NK-92 (cell line): Measurements from ENCODE around the gene AP5B1.

Source experiments
- DNase-seq: peaks from one replicate; lab custom pipeline; 2025; ENCODE audit not compliant: unreplicated experiment; lab: John Stamatoyannopoulos, UW

AP5B1 gene, protein sequence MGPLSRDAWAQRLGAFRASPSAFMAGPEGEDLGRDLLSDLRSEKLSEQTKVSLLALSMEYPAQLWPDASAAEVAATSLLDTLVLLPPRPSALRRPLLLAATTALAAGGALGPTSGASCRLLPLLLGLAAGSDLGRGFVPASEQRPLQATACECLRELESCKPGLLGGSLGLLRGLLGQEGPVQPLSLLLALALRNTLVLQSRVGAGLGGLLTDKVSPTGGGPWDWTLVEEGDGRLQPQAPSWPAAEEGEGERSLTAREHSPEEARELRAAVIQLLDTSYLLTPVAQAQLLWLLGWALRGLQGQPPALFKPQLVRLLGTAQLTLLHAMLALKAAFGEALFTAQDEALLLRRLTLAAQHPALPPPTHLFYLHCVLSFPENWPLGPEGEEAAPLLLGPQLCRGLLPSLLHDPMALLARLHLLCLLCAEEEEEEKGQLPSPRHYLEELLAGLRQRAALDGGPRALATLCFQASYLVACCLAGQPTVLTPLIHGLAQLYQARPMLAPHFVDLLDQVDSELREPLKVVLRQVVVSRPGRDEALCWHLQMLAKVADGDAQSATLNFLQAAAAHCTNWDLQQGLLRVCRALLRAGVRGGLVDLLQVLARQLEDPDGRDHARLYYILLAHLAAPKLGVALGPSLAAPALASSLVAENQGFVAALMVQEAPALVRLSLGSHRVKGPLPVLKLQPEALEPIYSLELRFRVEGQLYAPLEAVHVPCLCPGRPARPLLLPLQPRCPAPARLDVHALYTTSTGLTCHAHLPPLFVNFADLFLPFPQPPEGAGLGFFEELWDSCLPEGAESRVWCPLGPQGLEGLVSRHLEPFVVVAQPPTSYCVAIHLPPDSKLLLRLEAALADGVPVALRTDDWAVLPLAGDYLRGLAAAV

DNA sequence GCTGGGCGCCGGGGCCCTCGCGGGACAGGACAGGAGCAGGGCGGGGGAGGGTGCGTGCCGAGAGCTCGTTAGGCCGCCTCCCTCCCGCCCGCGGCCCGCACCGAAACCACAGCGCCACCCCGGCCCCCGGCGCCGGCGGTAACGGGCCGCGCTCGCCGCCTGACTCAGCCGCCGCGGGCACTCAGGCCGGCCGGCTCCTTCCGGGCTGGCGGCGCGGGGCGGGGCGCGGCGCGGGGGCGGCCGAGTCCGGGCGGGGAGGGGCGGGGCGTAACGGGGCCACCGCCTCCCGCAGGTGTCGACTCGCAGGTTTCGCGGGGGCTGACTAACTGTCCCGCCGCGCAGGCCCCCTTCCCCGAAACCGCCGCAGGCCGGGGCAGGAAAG, at the start of gene AP5B1:
TSS of gene AP5B1 (minus strand) at position 207 of the 382 bp plus-strand sequence. CDS start 385 bp downstream, outside the sequence.
- no peak for DNase-seq

DNA sequence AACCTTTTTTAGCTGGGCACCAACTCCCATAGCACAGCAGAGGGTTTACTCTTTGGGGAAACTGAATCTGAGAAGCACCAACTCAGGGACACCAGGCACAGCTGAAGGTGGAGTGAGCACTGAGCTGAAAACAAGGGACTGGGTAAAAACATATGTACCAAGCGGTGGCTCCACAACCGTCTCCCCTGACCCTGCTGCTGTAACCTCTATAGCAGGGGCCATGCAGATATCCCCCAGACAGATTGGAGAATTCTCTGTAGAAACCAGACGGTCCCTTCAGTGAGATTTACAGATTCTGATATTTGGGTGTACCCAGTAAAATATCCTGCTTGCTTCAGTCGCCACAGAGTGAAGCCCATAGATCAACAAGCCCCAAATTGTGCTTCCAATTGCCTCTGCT, 48.7 kb upstream of the AP5B1 start:
- no peak for DNase-seq

DNA sequence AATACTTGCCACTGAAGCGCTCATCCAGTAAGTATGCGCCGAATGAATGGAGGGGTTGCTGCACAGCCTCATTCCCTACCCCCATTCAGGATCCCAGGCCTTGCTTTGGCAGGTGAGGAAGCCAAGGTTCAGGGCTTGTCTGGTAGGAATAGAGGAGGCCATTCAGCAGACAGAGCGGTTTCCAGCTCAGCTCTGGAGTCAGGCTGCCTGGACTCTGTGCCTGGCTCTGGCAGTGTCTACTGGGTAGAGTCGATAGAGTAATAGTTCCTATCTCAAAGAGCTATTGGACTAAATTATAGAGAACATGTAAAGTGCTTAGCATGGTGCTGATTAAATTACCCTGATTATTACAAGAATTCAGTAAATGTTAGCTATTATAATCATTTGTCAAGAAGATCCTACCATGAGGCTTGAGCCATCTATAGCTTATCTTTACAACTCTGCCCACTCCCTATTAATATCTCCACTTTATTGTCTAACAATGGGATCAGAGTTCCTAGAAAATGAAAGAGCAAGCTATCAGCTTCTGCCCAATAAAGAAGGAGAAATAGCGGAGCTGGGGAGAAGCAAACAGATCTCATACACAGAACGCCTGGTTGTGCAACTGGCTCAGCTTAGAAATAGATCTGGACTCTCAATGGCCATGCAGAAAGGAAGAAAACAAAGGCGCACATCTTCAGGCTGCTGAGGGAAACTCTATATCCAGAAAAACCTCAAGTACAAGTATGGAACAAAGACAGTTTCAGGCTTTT, 46.4 kb upstream of the AP5B1 start:
- DNase-seq = no peak

DNA sequence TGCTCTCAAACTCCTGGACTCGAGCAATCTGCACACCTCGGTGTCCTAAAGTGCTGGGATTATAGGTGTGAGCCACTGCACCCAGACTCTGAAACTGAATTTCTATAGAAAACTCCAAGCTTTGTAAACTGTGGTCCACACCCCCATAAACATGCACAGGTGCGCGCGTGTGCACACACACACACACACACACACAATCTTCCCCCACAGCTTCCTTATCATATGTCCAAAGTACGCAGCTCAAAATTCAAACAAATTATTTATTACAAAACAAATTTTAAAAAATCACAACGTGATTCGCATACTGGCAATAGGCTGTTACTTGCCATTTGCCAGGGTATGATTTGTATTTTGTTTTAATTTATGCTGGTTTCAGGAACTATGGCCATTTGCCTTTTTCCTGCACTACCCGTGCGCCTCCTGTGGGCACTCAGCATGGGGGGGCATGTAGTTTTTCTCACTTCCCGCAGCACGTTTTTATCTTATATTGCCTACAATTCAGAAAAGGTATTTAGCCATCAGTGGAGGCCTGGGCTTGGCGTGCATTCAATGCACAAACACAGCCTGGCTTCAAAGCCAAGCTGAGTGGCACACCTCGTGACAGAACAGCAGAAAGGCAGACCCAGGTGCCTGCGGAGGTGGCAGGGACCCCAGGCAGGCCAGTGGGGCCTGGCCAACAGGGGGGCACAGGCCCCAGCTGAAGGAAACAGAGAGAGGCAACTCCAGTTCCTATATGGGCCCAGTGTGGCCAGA, 42.2 kb upstream of the AP5B1 start:
- no peak for DNase-seq

DNA sequence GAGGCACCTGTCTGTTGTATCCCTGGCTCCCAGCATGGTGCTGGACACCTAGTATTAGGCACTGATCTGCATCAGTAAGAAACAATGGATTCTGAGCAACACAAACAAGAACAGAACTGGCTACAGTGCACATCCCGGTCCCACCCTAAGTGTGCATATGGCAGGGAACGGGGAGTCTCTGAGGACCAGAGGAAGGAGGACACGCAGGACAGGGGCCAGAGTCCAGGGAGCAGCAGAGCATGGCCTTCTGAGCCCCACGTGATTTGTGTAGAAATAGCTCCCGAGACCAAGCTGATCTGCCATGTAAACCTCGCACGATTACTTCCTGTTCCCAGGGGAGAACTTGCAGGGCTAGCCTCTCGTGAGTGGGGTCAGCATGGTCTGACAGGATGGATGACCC, 40.3 kb upstream of the AP5B1 start:
- no peak for DNase-seq

DNA sequence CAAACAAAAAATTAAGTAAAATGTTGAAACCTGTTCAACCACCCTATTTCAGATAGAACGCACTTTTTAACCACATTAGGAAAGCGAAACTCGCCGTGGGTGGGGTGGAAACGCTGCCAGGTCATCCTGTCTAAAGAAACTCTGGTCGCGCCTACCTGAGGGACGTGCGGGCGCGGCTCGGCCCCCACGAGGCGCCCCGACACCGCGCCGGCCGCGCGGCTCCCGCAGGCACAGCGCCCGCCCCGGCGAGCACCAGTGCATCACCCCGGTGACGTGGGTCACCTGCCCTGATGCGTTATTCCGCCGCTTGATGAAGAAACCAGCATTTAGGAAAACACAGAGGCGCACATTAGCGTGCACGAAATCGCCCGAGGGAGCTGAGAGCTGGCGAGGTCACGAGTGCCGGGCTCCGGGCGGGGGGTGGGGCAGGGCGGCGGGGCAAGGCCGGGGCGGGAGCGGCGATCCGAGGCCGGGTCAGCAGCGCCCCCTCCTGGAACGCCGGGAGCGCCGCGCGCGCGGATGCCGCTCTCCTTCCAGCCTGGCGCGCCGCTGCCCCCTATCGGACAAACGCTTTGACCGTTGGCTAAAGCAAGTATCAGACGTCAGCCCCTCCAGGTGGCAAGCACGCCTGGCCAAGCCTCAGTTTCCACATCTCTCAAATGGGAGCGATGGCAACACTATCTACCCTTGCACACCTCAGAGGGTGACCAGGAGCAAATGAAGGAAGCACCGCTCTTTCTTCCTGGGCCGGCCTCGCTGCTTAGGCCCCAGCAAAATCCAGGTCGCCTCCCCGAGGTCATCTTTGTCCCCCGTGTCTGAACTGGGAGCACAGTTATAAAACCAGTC, 37.3 kb upstream of the AP5B1 start:
- peak; percentile 59 for DNase-seq

DNA sequence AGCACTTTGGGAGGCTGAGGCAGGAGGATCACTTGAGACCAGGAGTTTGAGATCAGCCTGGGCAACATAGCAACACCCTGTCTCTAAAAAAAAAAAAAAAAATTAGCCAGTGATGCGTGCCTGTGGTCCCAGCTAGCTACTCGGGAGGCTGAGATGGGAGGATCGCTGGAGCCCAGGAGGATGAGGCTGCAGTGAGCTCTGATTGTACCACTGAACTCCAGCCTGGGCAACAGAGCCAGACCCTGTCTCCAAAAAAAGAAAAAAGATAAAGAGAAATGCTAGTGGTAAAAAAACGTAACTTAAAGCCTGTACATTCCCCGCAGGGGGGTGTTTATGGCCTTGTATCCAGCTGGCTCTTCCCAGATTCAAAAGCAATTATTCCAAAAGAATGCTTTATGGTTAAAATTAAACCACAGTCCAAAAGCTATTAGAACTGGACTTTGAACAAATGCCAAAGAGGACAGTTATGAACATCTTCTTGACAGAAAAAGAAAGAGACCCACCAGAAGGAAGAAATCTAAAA, 36.6 kb upstream of the AP5B1 start:
- DNase-seq = no peak

DNA sequence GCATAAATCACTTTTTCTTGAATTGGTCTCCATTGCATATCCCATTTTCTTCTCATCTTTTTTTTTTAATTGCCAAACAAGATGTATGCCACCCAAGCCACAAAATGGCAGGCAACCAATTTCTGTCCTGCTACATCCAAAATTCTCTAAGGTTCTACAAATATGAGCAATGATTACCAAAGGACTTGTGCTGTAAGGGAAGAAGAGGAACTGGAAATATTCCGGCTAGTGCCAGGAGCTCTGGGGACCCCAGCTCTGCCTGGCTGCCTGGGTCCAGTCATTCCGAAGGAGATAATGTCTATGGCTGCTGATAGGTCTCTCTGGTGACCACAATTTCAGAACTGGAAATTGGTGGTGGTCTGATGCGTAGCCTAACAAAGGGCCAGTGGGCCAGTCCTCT, 35.9 kb upstream of the AP5B1 start:
- no peak for DNase-seq

DNA sequence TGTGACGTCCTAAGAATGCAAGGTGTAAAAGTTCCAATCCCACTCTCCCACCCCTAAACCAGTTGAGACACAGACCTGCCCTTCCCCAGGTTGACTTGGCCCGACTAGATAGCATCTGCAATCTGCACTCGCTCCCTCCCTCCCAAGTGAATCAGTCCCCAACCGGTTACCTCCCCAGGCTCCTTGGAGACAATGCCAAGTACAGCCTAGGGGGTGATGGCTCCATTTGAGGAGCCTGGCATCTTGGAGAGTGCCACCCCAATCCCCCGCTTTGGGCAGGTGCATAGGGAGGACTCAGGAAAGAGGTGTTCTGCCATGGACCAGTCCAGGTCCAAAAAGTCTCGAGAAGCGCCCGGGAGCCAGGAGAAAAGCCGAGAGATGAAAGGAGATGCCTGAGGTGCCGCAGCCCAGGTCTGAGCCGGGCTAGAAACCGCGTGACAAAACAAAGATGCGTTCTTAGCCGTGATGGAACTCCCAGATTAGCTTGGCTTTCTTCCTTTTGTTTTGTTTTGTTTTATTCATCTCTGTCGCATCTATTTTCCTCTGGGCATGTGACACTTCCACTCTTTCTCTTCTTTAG, 34.3 kb upstream of the AP5B1 start:
- no peak for DNase-seq

DNA sequence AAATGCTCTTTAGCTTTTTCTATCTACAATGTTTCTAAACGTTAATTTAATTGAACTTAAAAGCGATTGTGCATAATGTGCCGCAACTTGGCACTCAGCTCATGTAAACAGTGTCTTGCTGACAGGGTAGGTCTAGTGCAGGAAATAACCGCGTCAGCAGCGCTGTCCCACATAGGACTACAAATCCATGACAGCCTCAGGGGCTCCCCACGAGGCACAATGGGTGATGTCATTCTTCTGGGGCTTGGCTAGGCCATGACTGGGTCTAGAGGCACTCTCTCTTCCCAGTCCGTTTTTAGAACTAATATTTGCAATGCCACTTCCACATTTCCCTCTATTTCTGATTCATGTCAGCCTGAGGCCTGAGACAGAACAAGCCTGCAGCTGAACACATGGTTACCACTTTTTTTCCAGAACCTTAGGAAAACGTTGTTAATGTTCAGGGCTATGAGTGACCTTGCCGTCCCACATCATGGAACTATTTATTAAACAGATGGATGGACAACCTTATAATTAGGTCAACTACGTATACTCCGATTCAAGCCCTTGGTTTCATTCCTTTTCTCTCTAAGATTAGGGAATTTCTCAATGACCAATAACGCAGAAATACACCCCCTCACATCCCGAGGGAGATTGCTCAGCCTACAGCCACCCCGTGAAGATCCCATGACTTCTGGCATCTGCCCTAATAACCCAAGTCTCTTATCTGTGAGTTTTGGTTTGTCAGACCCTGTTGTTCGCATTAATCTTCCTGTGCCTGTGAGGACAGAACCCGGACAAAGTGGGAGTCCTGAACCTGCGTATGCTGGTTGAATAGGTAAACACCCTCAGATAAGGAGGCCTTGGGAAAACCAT, 33.6 kb upstream of the AP5B1 start:
- no peak for DNase-seq

DNA sequence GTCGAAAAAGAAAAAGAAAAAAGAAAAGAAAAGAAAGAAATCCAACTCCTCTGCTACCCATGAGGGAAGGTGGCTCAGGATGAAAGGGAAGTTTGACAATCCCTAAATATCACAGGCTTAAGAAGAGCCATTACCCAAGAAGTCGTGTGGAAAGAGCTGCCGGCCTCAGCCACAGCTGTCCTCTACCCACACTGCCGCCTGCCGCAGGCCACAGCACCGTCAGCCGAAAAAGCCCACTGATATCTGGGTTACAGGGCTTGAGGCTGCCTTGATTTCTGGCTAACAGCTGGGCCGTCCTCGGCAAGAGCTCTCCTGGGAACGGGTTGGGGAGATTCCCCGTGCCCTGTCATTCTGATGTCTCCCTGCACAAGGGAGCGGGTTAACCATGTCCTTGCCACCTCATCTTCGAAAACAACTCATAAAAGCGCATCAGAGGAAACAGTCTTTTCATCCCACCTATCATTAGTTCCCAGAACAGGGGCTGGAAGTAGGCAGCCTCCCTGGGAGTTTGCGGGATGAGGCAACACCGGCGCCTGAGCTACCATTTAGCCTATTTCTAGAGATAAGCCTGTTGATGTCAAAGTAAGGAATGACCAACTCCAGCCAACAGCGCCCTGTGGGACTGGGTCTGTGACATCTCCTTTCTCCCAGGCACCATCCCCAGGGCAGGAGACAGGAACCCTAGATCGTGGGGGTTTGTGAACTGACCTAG, 31.1 kb upstream of the AP5B1 start:
- DNase-seq = no peak

DNA sequence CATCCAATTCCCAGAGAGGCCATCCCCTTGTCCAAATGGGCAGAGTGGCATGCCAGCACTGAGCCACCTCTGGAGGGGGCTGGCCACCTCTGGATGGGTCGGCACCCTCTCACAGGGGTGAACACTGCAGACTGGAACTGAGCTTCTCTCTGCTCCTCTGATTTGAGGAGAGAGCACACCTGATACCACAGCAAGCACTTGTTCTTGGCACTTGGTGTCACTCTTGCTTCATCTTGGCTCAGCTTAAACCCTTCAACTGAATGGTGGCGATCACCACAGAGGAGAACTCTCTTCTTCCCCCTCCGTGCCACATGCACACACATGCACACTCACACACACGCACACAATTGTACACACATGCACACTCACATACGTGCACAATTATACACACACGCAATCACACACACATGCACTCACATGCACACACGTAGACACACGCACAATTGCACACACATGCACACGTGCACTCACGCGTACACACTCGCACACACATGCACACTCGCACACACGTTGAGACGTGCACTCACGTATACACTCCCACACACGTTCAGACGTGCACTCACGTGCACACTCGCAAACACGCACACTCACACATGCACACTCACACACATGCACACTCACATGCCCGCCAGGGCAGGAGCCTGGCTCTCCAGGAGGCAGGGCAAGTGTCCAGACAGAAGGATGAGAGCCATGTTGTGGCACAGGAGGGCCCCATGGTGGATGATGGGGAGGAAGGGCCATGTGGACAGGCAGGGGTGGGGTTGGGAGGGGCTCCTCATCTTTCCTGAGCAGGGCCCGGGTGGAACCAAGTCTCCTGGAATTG, 29.5 kb upstream of the AP5B1 start:
- DNase-seq = no peak

DNA sequence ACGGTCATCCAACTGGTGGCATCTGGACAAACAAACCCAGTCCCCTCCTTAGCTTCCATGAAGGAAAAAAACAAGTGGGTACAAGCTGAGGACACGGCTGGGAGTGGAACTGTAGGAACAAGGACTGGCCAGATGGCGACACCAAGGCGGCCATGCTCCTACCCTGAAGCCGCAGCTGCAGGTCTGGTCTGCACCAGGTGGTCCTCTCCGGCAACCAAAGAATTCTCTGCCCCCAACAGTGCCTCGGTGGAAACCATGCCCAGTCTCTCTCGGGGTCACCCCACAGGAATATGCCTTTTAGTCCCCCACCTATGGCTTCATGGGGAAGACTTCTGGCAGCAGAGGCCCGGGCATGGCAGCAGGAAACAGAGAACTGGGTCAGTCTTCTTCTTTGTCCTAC, 28.7 kb upstream of the AP5B1 start:
- no peak for DNase-seq

DNA sequence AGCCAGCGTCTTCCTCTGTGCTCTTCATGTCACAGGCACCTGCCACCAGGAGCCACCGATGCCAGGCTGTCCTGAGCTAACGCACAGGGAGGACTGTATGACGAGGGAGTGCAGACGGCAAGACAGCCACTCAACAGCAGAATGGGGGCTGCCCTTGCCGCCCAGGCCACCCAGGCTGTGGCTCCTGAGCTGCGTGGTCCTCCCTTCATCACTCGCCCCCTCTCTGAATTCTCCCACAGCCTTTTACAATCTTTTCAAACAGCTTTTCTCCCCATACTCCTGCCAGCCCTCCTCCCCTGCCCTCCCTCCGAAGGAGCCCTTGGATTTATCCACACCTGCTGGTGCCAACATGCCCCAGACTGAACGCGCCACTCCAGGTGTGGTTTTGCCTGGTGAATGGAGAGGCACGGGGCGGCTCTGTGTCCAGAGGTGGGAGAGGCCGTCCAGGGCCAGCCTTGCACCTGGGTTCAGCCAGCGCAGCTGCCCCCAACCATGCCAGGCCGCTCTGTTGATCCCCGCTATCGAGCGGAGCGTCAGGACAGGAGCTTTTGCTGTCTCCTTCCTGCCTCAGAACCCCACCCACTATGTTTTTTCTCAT, 28.1 kb upstream of the AP5B1 start:
- DNase-seq = no peak

DNA sequence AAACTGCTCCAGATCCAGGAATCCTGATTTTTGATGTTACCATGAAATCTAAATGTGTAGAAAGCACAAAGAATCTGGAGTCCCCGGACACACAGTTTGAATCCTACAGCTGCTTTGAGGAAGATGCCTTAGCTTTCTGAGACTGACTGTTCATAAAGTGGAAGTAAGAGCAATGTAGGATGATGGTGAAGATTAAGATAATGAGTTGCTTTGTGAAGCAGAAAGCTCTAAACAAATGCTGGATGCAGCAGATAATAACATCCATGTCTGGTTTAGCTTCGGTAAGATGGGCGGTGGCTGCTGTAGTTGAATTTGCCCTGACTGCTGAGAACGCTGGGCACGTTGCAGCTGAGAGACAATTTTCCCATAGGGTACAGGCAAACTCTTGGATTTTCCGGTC, 26.2 kb upstream of the AP5B1 start:
- DNase-seq = no peak

DNA sequence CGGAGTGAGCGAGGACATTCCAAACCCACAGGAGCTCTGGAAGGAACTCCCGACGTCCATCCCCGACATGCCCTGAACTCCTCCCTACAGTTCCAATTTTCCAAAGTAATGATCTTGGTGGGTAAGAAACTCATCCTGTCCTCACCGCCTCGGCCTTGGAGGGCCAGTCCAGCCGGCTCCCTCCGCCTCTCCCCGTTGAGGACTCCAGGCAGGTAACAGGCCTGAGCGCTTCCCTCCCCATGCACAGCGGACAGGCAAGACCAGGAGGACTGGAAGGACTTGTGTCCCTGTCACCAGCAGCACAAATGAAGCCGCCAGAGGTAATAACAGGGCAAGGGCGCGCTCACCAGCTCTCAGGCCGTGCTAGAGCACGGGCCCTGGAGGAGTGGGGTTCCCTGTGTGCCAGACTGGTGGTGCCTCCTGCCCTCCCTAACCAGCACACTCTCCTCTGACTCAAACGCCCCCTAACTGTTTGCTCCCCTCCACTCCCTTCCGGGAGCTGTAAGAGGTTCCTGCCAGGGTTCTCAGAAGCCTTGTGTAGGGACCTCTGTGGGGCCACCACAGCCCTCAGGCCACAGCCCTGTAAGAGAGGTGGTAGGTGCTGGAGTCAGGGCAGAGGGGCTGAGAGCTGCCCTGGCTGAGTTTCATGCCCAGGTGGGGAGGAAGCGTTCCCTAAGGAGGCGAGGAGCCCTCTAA, 23.2 kb upstream of the AP5B1 start:
- DNase-seq = no peak
